Skin of body (tissue), 2 donors: Measurements from ENCODE around the gene KRTAP4-16. TPM values are rescaled to one million over a fixed set of nuclear protein-coding genes. Genes with fewer than 3 reads are reported as not detected.
"Not testable (repeated sequence)": the region's sequence is repeated elsewhere in the genome, so short reads cannot be mapped to it uniquely, and the experiment has no call there.

Source experiments
- DNase-seq: peaks from one replicate; lab custom pipeline; 2025; lab: John Stamatoyannopoulos, UW
- total RNA-seq: library from RNA; depleted of rRNA; stranded (reverse); fragments of >200 nt; gene quantifications from one replicate; pipeline ENCODE4 v1.2.3, GENCODE V29; 2014

KRTAP4-16 gene
- total RNA-seq, 1 donor from 2014 or later, result not detected

GRCh38 chr17:41076788-41077187, 25.2 kb downstream of the KRTAP4-16 start:
- DNase-seq, result no peak

- DNase-seq, result no peak
These were observed 28.3 kb downstream of the KRTAP4-16 start for GRCh38 chr17:41073676-41074075.

- no peak for DNase-seq
These were observed 30.2 kb downstream of the KRTAP4-16 start for GRCh38 chr17:41071606-41072360.

- DNase-seq, result no peak
These were observed 33.0 kb downstream of the KRTAP4-16 start for GRCh38 chr17:41069031-41069430.

GRCh38 chr17:41067281-41067680, 34.7 kb downstream of the KRTAP4-16 start:
- DNase-seq, result no peak

- no peak for DNase-seq
These were observed 36.0 kb downstream of the KRTAP4-16 start, which contains the start of gene KRTAP2-4 for GRCh38 chr17:41065829-41066624. KRTAP2-4 (minus strand) TSS chr17:41065879; CDS start chr17:41065845, 34 bp downstream.

- DNase-seq, result not testable (repeated sequence)
These were observed 36.9 kb downstream of the KRTAP4-16 start for GRCh38 chr17:41065016-41065689.

- DNase-seq, result no peak
These were observed 37.7 kb downstream of the KRTAP4-16 start for GRCh38 chr17:41064301-41064700.

GRCh38 chr17:41063449-41063848, 38.6 kb downstream of the KRTAP4-16 start:
- no peak for DNase-seq

- no peak for DNase-seq
These were observed 40.0 kb downstream of the KRTAP4-16 start for GRCh38 chr17:41061964-41062363.

GRCh38 chr17:41060052-41060604, 41.9 kb downstream of the KRTAP4-16 start, which contains the start of gene KRTAP2-3:
KRTAP2-3 (minus strand) TSS chr17:41060114; CDS start chr17:41060050, 64 bp downstream.
- no peak for DNase-seq

- not testable (repeated sequence) for DNase-seq
These were observed 42.5 kb downstream of the KRTAP4-16 start for GRCh38 chr17:41059276-41060051.

GRCh38 chr17:41058741-41059140, 43.3 kb downstream of the KRTAP4-16 start:
- DNase-seq, result no peak

- no peak for DNase-seq
These were observed 44.5 kb downstream of the KRTAP4-16 start for GRCh38 chr17:41057547-41057946.

- not testable (repeated sequence) for DNase-seq
These were observed 46.9 kb downstream of the KRTAP4-16 start, which contains the start of gene KRTAP2-2 for GRCh38 chr17:41055130-41055529. KRTAP2-2 (minus strand) TSS chr17:41055230; CDS start chr17:41055211, 19 bp downstream.

- DNase-seq, result not testable (repeated sequence)
These were observed 47.5 kb downstream of the KRTAP4-16 start for GRCh38 chr17:41054556-41054955.

- DNase-seq, result no peak
These were observed 48.0 kb downstream of the KRTAP4-16 start for GRCh38 chr17:41054025-41054424.

GRCh38 chr17:41052566-41052965, 49.4 kb downstream of the KRTAP4-16 start:
- DNase-seq, result no peak
